Measurements from ENCODE around the gene EFL1. TPM values are rescaled to one million over a fixed set of nuclear protein-coding genes. Genes with fewer than 3 reads are reported as not detected.

EFL1 gene
- total and polyA plus RNA-seq, 2 of the 4 experiments (the other 2 are of a cell fraction), result 10.1 to 24.6 TPM

GRCh38 chr15:82134461-82134860 is 128.1 kb downstream of the EFL1 start:
- H3K27me3 ChIP-seq (ENCODE audit: control insufficient read depth, insufficient read depth, low read length), result no peaks in the 10 kb centered on the region
- DNase-seq, result no peak
- dilution Hi-C loops (cut with HindIII; ENCODE audit: low sequenced_read_pairs, unreplicated experiment), result no loop called here
- POLR2A ChIA-PET (ENCODE audit: unreplicated experiment), result no interaction called here
- H2BK15ac ChIP-seq (ENCODE audit: low read depth, low read length), result peak overlapping the region; percentile 37; the same call in 1 of the 3 replicates
- H2AFZ ChIP-seq (replicated peaks; ENCODE audit: low read length, poor library complexity), result no peak overlapping the region
- in situ Hi-C loops (cut with MboI; ENCODE audit: low sequenced_read_pairs), result no loop called here
- H2BK120ac ChIP-seq (ENCODE audit: low read depth, low read length), result peak overlapping the region; percentile 89
- no peak overlapping the region for H3K27ac ChIP-seq (ENCODE audit: insufficient read depth, low read length)
- intact Hi-C loops (cut with micrococcal nuclease), result no loop called here
- H3K9me3 ChIP-seq (ENCODE audit: control insufficient read depth, insufficient read depth, low read length), result no peaks in the 10 kb centered on the region
- no TSS peak for BruUV-seq (replicated peaks)
- H3K4me2 ChIP-seq (ENCODE audit: low read depth, low read length), result no peak overlapping the region
- H4K8ac ChIP-seq (ENCODE audit: low read depth in 2 of 2, low read length in 2 of 2), result 0 out of 4 replicates have a peak overlapping the region, but pooled peaks of 1 of the 2 experiments have one; percentile 71
- H3K56ac ChIP-seq (ENCODE audit: extremely low read depth, insufficient read depth, low read length), result no peak overlapping the region
- H3K23ac ChIP-seq (ENCODE audit: low read depth, low read length), result no peak overlapping the region
- H3K9me1 ChIP-seq (ENCODE audit: insufficient read depth, low read length), result peaks cover 21% of the 10 kb centered on the region
- peaks cover 28% of the 10 kb centered on the region for H3K4me1 ChIP-seq (ENCODE audit: control insufficient read depth, insufficient read depth, low read length)
- no CpG with 5 or more reads among the region's 3 CpGs for WGBS, 2 experiments (ENCODE audit: extremely low coverage in 2 of 2, insufficient read length in 1 of 2)
- no peak overlapping the region for H3K9ac ChIP-seq (ENCODE audit: low read depth, low read length)
- H4K5ac ChIP-seq (ENCODE audit: low read depth, low read length), result no peak overlapping the region; the same call in 1 of the 2 replicates
- peak overlapping the region; percentile 93; the same call in 1 of the 2 replicates for H3K18ac ChIP-seq (ENCODE audit: low read depth, low read length)
- H3K14ac ChIP-seq (replicated peaks; ENCODE audit: low read depth, low read length), result no peak overlapping the region
- H2AK9ac ChIP-seq (replicated peaks; ENCODE audit: low read depth, low read length, poor library complexity), result no peak overlapping the region
- ATAC-seq (ENCODE audit: low read depth), result no peak
- H3K4ac ChIP-seq (ENCODE audit: low read depth, low read length), result peak overlapping the region; percentile 57; the same call in 1 of the 2 replicates
- H4K20me1 ChIP-seq (ENCODE audit: insufficient read depth, low read length), result no peaks in the 10 kb centered on the region
- peak overlapping the region; percentile 59; the same call in 1 of the 2 replicates for H4K91ac ChIP-seq (ENCODE audit: insufficient read depth, low read depth, low read length)
- no peak overlapping the region for H3K4me3 ChIP-seq (ENCODE audit: insufficient read depth, low read depth, low read length)
- H2AK5ac ChIP-seq (ENCODE audit: low read depth, low read length), result no peak overlapping the region
- peaks cover 0 to 13% of the 10 kb centered on the region in 2 experiments; a peak in 2 of 4 replicates for H3K79me1 ChIP-seq (ENCODE audit: low read depth in 1 of 2, low read length in 2 of 2)
- 0 out of 2 replicates have a peak, but pooled peaks cover 1% of the 10 kb centered on the region for H3K36me3 ChIP-seq (ENCODE audit: control insufficient read depth, insufficient read depth, low read length)
- CTCF ChIA-PET, result interaction anchor here (1.8 kb wide), 1 partner anchor 26 kb away, joined by 5 read pairs; no protein-coding TSS in a partner anchor
- peak overlapping the region; percentile 28; the same call in 1 of the 2 replicates for H2BK20ac ChIP-seq (ENCODE audit: low read depth, low read length)
- peak overlapping the region; percentile 93 for H2BK5ac ChIP-seq (ENCODE audit: low read depth, low read length, poor library complexity, severe bottlenecking)
- no peak for TF ChIP-seq RAD21 (IDR thresholded peaks at IDR 0.05; ENCODE audit: low read length)
